NT2/D1 (cell line): ENCODE results near the gene CYP19A1.

Experiments used
- SUZ12 ChIP-seq: IDR thresholded peaks from 2 replicates; pipeline ENCODE4 v1.6.1; 2011; ENCODE audit not compliant: insufficient read length, insufficient read depth; ENCODE audit errors: extremely low read depth
- YY1 ChIP-seq: IDR thresholded peaks from 2 replicates; pipeline ENCODE4 v1.6.1; 2011; ENCODE audit not compliant: insufficient read length, insufficient read depth
- ZNF274 ChIP-seq: IDR thresholded peaks from 2 replicates; pipeline ENCODE4 v1.6.1; 2011; ENCODE audit warnings: mild to moderate bottlenecking, low read depth, low read length

- TF ChIP-seq ZNF274 (no peak), YY1 (no peak), SUZ12 (no peak)
Measured at GRCh38 chr15:51280838-51281237, 57.6 kb downstream of the CYP19A1 start.
